Measurements from ENCODE around the gene KIF16B. TPM values are rescaled to one million over a fixed set of nuclear protein-coding genes. Genes with fewer than 3 reads are reported as not detected.

Gene KIF16B
- total RNA-seq, 4 donors from 2014 or later: 70.5 to 169 (median 80.2) TPM

- no peak for DNase-seq
- no peaks in the 10 kb centered on the region for H3K4me1 ChIP-seq
- H3K4me3 ChIP-seq: no peak overlapping the region
- no peaks in the 10 kb centered on the region for H3K27me3 ChIP-seq
- H3K9me3 ChIP-seq: no peaks in the 10 kb centered on the region
- H3K27ac ChIP-seq: no peak overlapping the region
- peaks cover 0 to 23% (median 0%) of the 10 kb centered on the region in 3 donors for H3K36me3 ChIP-seq
- TF ChIP-seq, protein P1, sequence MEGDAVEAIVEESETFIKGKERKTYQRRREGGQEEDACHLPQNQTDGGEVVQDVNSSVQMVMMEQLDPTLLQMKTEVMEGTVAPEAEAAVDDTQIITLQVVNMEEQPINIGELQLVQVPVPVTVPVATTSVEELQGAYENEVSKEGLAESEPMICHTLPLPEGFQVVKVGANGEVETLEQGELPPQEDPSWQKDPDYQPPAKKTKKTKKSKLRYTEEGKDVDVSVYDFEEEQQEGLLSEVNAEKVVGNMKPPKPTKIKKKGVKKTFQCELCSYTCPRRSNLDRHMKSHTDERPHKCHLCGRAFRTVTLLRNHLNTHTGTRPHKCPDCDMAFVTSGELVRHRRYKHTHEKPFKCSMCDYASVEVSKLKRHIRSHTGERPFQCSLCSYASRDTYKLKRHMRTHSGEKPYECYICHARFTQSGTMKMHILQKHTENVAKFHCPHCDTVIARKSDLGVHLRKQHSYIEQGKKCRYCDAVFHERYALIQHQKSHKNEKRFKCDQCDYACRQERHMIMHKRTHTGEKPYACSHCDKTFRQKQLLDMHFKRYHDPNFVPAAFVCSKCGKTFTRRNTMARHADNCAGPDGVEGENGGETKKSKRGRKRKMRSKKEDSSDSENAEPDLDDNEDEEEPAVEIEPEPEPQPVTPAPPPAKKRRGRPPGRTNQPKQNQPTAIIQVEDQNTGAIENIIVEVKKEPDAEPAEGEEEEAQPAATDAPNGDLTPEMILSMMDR (IDR thresholded peaks at IDR 0.05): no peak
- no peak for TF ChIP-seq POLR2A (IDR thresholded peaks at IDR 0.05)
Measured at GRCh38 chr20:16415071-16416053, 157.9 kb downstream of the KIF16B start.

DNA sequence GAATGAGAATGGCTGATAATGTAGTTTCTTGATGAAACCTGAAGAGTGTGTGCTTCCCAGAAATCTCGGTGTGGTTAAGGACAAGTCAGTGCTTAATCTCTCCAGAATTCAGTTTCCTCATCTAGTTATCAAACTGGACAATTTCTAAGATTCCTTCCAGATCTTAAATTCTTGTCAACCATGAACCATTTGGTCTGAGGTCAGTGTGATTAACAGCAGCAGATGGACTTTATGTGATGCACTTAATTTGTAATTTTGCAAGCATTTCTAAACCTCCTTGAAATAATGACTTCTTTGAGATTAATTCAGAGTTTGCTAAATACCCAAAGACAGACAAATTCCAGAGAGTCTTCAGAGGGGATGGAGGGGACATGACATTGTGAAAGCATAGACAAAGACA, 160.3 kb downstream of the KIF16B start:
- Histone ChIP-seq H3K36me3 (peaks cover 0 to 12% (median 0%) of the 10 kb centered on the region in 3 donors), H3K4me3 (no peak overlapping the region), H3K9me3 (no peaks in the 10 kb centered on the region), H3K27me3 (no peaks in the 10 kb centered on the region), H3K4me1 (no peaks in the 10 kb centered on the region), H3K27ac (no peak overlapping the region)
- DNase-seq: no peak
- TF ChIP-seq POLR2A (IDR thresholded peaks at IDR 0.05): no peak
- TF ChIP-seq, protein P1 (IDR thresholded peaks at IDR 0.05): no peak

- H3K4me3 ChIP-seq: no peak overlapping the region
- no peaks in the 10 kb centered on the region for H3K9me3 ChIP-seq
- TF ChIP-seq, protein P1 (IDR thresholded peaks at IDR 0.05): no peak
- no peak for TF ChIP-seq POLR2A (IDR thresholded peaks at IDR 0.05)
- no peaks in the 10 kb centered on the region for H3K27me3 ChIP-seq
- H3K4me1 ChIP-seq: no peaks in the 10 kb centered on the region
- DNase-seq: no peak
- no peak overlapping the region for H3K27ac ChIP-seq
- peaks cover 0 to 5% (median 0%) of the 10 kb centered on the region in 3 donors for H3K36me3 ChIP-seq
Measured at GRCh38 chr20:16411361-16411760, 161.9 kb downstream of the KIF16B start.

DNA sequence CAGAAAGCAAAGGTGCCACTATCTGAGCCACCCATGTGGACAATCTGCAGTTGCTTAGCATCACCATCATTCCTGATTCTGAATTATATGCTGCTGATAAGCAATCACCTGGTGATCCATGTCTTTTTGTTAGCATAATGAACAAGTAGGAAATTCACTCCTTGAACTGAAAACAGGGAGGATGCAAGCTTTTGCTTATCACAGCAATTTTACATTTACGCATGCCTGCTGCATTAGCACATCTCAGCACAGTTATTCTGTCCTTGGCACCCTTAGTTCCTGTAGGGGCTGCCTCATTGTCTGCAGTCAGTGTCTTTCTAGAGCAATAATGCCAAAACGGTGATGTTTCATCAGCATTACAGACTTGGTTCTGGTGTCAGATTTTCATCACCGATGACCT, 162.6 kb downstream of the KIF16B start:
- DNase-seq: no peak
- TF ChIP-seq, protein P1 (IDR thresholded peaks at IDR 0.05): no peak
- TF ChIP-seq POLR2A (IDR thresholded peaks at IDR 0.05): no peak
- H3K9me3 ChIP-seq: no peaks in the 10 kb centered on the region
- peaks cover 0 to 11% (median 0%) of the 10 kb centered on the region in 3 donors for H3K36me3 ChIP-seq
- H3K4me3 ChIP-seq: no peak overlapping the region
- no peak overlapping the region for H3K27ac ChIP-seq
- no peaks in the 10 kb centered on the region for H3K4me1 ChIP-seq
- H3K27me3 ChIP-seq: no peaks in the 10 kb centered on the region

GRCh38 chr20:16408981-16409380, 164.3 kb downstream of the KIF16B start:
- H3K9me3 ChIP-seq: no peaks in the 10 kb centered on the region
- no peaks in the 10 kb centered on the region for H3K4me1 ChIP-seq
- TF ChIP-seq, protein P1 (IDR thresholded peaks at IDR 0.05): no peak
- no peak overlapping the region for H3K27ac ChIP-seq
- peaks cover 0 to 27% (median 0%) of the 10 kb centered on the region in 3 donors for H3K36me3 ChIP-seq
- H3K4me3 ChIP-seq: no peak overlapping the region
- H3K27me3 ChIP-seq: no peaks in the 10 kb centered on the region
- no peak for DNase-seq
